HG03196 (cell line): ENCODE results near the gene MAPT.

Source experiments
- ATAC-seq: cut with Tn5 transposase; IDR thresholded peaks from one replicate; pipeline ENCODE4 v1.9.1; 2021; ENCODE audit not compliant: unreplicated experiment

Gene MAPT

GRCh38 chr17:46026166-46027047, 132.1 kb downstream of the MAPT start:
- ATAC-seq = no peak

DNA sequence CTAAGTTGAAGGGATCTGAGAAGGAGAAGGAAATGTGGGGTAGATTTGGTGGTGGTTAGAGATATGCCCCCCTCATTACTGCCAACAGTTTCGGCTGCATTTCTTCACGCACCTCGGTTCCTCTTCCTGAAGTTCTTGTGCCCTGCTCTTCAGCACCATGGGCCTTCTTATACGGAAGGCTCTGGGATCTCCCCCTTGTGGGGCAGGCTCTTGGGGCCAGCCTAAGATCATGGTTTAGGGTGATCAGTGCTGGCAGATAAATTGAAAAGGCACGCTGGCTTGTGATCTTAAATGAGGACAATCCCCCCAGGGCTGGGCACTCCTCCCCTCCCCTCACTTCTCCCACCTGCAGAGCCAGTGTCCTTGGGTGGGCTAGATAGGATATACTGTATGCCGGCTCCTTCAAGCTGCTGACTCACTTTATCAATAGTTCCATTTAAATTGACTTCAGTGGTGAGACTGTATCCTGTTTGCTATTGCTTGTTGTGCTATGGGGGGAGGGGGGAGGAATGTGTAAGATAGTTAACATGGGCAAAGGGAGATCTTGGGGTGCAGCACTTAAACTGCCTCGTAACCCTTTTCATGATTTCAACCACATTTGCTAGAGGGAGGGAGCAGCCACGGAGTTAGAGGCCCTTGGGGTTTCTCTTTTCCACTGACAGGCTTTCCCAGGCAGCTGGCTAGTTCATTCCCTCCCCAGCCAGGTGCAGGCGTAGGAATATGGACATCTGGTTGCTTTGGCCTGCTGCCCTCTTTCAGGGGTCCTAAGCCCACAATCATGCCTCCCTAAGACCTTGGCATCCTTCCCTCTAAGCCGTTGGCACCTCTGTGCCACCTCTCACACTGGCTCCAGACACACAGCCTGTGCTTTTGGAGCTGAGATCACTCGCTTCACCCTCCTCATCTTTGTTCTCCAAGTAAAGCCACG, 133.0 kb downstream of the MAPT start:
- ATAC-seq = no peak

GRCh38 chr17:46027976-46028325, 133.6 kb downstream of the MAPT start:
- ATAC-seq = no peak

- no peak for ATAC-seq
These were observed 134.0 kb downstream of the MAPT start for GRCh38 chr17:46028374-46028773.

- no peak for ATAC-seq
These were observed 134.7 kb downstream of the MAPT start for GRCh38 chr17:46028981-46029565.

- ATAC-seq = no peak
These were observed 135.3 kb downstream of the MAPT start for GRCh38 chr17:46029627-46030026.

- no peak for ATAC-seq
These were observed 136.4 kb downstream of the MAPT start for GRCh38 chr17:46030752-46031151.

DNA sequence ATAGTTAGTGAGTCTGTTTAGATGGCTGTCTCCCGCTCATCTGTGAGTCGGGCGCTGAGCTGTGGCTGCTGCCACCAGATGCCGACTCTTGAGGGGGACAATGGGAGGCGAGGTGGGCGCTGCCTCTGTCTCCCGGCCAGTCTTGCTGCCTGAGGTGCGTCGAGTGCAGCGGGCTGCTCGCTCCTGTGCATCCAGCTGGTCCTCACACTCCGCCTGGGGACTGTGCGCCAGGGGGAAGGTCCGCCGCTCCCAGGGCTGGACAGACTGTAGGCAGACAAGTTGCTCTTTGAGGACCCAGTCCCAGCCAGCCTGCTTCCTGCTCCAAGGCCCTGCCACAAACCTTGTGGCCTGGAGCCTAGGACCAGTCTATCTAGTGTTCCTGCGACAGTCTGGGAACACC, 137.1 kb downstream of the MAPT start:
- ATAC-seq = no peak

- ATAC-seq = no peak
These were observed 137.6 kb downstream of the MAPT start for GRCh38 chr17:46031920-46032319.

DNA sequence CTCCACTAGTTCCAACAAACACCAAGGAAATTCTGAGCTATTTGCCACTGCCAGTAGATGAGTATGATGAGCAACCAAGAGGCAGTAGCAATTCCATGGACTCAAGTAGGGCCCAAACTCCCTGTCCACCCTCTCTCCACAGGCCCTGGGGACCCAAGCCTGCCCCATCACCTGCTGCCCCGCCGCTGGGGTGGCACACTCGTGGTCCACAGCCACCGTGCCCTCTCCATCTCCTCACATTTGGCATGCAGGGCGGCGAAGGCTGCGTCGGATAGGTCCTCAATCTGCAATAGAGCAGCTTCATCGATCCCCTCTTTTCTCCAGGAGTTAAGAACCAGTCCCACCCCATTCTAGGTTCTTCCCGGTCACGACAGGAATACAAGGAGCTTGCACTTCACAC, 138.6 kb downstream of the MAPT start:
- ATAC-seq = no peak

DNA sequence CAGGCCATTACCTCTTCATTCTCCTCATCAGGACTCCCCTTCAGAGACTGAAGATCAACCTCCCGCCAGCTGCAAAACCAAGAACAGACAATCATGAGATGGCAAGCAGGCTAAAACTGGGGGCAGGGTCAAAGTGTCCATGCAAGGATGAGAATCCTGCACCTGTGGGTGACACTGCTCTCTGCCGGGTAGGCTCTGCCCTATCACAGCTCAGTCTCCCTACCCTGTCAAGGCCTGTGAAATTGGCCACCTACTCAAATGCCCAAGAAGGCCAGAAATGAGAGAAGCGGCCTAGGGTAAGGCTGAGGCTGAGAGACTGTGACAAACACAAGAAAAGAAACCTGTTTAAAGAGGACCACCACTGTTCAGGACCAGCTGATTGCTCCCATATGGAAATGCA, 139.0 kb downstream of the MAPT start:
- no peak for ATAC-seq

DNA sequence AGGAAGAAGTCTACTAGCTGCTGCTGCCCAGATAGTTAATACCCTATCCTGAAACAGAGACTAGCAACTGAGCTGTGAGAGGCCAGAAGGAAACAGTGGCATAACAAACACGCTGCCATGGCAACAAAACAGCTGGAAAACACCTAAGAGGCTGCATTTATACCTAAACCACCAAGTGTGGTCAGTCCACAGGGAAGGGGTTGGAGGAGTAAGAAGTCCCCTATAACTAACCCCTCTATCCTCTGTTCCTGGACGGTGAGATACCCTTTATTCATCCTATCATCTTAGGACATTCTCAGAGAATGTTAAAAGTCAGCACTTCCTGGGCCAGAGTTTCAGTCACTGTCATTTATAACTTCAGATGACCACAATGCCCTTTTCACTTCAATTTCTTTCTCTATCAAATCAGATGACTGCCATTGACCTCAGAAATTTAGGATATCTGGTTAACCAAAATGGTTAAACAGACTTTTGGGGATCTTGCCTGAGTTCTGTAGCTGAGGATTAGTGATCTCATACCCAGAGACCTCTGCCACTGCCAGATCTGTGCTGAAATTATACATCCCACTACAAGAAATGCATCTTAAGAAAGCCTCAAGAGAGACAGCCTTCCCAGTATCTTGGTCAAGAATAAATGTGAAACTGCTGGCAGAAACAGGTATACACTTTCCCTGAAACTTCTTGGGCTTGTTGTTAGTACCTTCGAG, 140.9 kb downstream of the MAPT start:
- ATAC-seq = no peak

- no peak for ATAC-seq
These were observed 142.1 kb downstream of the MAPT start for GRCh38 chr17:46036491-46036890.

DNA sequence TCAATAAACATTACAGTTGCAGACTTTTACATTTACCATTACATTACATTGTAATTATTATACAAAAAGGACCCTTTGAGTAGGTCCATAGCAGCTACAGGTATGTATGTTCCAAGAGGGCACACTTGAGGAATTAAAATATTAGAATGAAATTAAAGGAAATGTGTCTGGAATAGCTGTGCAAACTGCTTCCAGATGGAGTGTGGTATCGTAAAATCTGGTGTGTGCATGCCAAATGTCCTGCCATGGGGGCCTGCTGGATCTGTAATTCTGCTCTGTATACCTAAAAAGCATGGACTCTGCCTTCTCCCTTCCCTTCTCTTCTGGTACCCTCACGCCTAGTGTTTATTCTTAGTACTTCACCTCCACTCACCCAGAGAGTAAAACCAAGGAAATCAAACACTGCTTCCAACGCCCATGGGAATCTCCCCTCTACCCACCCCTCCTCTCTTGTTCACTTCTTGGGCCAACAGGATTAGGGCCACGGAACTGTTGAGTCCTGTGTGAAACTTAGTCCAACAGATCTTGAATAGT, 143.4 kb downstream of the MAPT start:
- no peak for ATAC-seq

- ATAC-seq = no peak
These were observed 144.1 kb downstream of the MAPT start for GRCh38 chr17:46038414-46038813.

GRCh38 chr17:46038937-46039336, 144.6 kb downstream of the MAPT start:
- ATAC-seq = no peak

GRCh38 chr17:46039592-46040186, 145.3 kb downstream of the MAPT start:
- no peak for ATAC-seq

GRCh38 chr17:46042246-46042645, 147.9 kb downstream of the MAPT start:
- no peak for ATAC-seq

- no peak for ATAC-seq
These were observed 148.6 kb downstream of the MAPT start for GRCh38 chr17:46042925-46043324.

DNA sequence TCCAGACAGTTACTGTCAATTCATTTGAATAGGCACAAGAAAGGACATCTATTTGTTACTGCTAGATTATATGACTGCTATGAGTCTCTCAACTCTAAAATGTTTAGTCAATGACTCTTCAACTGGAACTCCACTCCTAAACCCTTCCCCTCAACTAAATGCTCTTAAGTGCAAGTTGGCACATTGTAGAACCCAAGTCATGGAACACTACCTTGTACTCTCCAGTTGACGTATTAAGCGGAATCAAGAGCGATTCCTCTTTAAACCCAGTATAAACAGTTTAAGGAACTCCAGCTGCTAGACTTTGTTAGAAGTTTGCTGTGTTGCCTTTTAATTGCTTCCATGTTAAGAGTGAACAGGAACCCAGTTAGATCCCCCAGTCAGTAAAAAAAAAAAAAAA, 149.3 kb downstream of the MAPT start:
- ATAC-seq = no peak
